Inflammatory macrophage (primary cell): ENCODE data around the gene KIAA2012.
"Not testable (repeated sequence)": the region's sequence is repeated elsewhere in the genome, so short reads cannot be mapped to it uniquely, and the experiment has no call there.

ENCODE experiments used
- DNase-seq, 2 donors: peaks; one replicate each; pipeline ENCODE4 v3.0.0-alpha.2; 2020 to 2022

The KIAA2012 gene

DNA sequence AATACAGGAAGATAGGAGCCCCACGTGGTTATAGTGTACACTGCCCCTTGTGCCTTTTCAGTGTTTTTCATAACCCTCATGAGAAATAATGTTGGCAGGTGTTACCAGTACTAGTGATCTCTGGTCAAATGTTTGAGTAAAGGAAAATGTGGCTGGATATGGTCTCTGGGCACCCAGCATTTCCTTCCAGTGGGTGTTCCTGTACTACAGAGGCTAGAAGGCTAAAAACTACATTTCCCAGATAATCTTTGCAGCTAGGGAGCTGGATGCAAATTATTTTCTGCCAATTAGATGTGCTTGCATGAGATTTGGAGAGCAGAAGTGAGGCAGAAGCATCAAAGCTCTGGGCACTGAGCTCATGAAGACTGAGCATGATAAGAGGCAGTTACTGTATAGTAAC is 45.1 kb downstream of the KIAA2012 start:
- no peak for DNase-seq

DNA sequence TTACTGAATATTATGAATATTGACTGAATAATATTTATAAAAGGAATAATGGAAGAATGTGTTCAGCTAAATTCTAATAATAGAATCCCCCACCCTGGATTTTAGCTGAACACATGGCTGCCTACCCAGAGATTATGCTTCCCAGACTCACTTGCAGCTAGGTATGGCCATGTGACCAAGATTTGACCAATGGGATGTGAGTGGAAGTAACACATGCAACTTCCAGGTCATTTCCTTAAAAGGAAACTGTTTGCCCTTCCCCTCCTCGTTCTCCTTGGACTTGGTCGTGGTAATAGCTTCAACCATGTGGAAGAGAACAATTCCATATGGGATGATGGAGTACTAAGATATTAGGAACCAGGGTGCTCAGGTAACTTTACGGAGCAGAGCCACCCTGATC is 47.8 kb downstream of the KIAA2012 start:
- no peak for DNase-seq

DNA sequence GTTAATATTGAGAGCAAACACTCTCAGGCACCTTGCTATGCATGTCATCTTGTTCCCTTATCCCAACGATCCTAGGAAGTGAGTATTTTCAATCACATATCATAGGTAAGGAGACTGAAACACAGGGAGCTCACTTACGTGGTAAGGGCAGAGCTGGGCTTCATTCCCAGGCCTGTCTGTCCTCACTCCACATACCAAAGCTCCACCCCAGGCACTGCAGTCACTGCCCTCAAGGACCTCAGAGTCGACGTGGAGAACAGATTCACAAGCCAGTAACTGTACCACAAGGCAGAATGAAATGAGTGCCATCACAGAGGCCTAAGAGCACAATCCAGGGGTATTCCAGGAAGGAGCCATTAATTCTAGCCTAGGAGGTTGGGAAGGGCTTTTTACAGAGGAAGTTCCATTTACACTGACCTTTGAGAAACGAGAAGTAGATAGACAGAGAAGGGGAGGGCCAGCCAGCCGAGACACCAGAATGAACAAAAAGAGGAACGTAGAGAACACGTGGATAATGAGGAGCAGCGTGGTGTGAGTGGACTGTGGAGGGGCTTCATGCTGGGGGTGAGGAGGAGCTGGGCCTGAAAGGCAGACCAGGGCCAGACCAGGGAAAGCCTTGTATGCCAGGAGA is 48.6 kb downstream of the KIAA2012 start:
- peak; percentile 86 to 89 for DNase-seq

DNA sequence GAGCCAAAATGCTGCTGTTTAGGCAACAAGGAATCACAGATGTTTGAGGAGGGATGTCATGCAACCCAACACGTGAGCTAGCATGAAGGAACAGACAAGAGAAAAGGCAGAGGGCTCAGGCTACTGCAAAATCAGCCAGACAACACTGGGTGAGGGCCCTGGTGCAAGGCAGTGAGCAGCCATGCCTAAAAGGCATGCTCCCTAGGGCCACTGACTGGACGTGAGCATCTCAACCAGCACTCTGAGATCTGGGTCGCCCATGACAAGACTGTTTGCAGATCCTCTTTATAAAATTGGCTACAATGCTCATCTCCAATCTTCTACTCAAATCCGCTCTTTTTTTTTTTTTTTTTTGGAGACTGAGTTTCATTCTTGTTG is 49.1 kb downstream of the KIAA2012 start:
- peak in 1 of 2 donors; percentile 14 for DNase-seq

DNA sequence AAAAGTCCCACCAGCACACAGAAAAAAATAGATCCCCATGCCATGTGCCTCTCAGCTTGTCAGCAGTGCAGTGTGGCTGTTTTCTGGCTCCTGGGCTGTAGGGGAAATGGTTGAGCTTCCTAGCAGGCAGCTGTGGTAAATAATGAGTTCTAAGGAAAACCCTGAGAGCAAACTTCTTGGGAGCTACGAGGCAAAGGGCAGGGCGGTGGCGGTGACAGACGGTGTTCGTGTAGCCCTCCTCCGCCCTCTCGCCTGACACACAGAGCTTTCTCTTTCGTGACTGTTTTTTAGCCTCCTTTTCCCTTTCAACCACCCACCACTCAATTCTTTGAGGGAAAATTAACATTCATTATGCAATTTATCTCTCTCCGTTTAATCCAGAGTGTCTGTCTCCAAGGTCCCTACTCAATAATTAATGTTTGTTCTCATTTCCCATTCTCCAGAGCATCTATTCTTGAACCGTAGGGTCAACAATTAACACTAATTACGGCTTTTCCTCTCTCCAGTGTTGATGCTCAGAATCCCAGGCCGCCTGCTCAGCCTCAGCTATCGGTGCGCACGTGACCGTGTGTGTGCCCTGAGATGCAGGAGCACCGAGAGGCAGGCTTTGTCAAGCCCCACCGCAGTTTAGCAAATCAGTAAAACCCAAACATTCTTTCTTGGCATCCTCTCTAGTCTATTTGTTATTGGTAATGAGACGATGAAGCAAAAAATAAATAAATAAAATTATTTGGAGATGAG is 50.1 kb downstream of the KIAA2012 start:
- no peak for DNase-seq

DNA sequence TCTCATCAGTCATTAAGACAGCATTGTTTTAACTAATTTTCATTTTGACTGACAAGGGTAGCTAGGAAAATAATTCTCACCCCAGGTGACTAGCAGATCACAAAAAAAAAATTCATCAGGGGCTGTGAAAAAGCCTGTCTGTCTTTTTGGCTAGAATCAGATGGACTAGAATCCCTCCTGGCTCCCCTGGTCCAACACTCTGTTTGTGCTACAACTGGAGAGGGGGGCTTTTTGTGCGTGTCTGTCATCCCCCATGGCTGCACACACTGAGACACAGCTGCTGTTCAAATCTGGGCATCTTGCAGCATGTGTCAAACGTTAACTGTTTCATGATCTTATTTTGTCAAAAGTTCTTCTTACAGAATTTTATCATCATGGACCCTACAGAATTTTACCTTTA is 51.2 kb downstream of the KIAA2012 start:
- no peak for DNase-seq

DNA sequence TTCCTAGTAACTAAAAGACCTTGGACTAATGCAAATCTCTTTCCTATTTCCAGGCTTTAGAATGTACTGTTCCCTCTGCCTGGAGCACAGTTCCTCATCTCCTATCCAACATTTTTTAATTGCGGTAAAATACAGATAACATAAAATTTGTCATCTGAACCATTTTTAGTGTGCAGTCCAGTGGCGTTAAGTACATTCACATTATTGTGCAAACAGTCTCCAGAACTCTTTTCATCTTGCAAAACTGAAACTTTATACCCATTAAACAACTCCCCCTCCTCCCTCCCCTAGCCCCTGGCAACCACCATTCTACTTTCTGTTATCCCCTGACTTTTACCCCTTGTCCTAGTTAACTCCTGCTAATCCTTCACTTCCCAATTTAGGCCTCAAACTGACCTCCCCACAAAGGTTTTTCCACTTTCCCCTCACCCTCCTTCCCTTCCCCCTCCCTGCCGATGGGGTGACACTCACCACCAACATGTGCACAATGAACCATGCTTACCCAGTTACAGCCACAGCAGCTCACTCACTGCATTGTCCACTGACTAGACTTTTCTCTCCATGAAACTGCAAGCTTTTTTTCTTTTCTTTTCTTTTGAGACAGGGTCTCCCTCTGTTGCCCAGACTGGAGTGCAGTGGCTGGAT is 54.8 kb downstream of the KIAA2012 start:
- no peak for DNase-seq

DNA sequence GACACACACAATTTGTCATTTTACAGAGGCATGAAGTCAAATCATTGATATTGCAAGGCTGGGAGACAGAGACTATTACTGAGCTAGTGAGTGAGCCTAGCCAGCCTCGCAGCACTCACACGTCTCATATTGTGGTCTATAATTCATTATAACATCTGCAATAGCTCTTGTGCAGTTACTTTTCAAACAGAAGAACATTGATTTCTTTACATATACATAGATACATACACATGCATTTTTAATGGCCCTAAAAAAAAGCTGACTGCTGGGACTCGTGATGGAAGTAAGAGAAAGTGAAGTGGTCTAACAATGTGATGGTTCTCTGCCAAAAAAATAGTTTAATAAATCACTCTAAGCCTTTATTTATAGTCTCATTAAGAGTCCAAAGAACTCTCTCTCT is 56.8 kb downstream of the KIAA2012 start:
- DNase-seq, result no peak

DNA sequence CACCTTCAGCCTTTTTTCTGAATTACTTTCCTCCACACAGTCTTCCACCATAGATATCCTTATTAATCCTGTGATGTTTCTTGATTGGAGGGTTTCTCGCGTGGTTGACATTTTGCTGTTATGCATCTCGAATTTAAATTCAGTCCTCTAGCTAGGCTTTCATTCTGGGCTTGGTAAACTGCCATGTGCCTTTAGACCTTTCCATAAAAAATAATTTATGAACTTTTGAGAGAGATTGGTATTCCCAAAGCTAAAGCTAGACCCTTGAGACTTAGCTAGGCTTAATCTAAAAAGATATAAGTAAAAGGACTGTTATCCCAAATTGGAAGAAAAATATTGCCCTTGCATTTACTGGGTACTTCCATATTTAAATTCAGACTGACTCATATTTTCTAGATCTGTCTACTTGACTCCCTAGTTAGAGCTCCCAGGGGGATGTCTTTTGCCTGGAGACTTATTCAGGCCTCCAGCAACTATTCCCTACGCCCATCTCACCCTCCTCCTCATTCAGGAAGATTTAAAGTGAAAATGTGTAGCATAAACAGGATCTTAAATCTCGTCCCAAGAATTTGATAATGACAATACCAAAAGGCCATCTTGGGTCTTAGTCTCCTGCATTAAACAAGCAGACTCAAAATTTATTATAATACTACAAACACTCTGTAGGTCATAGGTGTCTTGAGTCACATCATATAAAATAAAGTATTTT is 60.3 kb downstream of the KIAA2012 start:
- DNase-seq, result no peak

DNA sequence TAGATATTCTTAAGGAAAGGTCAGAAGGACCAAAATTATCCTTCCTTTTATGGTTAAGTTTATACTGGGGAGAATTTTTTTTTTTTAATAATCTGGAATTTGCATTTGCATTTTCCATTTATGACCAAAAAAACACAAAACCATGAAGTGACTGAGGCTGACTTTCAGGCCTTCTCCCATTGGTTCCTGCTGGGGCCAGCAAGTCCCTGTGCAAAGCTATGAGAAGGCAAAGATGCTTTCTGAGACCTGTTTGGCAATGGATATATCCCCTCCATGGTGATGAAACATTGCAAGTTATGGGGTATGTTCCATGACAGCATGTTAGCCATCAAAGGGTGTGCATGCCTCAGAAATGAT is 60.8 kb downstream of the KIAA2012 start:
- DNase-seq, result no peak

DNA sequence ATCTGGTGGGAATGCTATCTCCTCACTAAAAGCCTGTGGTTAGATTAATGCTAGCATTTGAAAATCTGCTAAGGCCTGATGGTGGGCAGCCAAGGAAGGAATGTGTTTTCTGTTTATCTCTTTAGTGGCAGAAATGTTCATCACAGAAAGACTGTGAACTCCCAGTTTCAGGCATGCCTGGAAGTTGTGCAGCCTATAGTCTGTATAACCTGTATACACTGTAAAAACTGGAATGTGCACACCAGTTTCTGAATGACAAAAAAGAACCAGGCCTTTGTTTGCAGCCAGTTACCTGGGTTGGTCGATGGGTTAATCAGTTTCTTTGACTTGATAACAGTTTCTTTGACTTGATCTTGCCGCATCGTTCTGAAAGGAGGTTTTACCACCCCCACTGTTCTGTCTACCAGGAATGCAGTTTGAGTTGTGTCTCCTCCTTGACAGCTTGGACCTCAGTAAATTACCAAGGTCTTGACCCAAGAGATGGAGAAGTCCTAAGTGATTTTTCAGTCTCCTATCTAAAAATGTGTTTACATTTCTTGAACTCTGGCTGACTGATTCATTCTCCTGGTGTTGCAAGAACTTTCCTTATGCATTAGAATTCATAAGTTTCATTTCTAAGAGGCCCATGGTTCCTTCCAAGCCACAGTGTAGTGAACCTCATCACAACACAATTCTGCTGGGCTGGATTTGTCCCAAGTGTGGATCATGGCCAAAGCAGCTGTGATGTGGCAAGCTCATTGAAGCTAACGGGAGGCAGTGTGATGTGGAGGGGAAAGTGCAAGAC is 62.2 kb downstream of the KIAA2012 start:
- no peak for DNase-seq

DNA sequence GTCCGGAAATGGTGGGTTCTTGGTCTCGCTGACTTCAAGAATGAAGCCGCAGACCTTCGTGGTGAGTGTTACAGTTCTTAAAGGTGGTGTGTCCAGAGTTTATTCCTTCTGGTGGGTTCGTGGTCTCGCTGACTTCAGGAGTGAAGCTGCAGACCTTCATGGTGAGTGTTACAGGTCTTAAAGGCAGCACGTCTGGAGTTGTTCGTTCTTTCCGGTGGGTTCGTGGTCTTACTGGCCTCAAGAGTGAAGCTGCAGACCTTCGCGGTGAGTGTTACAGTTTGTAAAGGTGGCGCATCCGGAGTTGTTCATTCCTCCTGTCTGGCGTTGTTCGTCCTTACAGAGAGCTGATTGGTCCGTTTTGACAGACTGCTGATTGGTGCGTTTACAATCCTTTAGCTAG is 63.0 kb downstream of the KIAA2012 start:
- not testable (repeated sequence) for DNase-seq

DNA sequence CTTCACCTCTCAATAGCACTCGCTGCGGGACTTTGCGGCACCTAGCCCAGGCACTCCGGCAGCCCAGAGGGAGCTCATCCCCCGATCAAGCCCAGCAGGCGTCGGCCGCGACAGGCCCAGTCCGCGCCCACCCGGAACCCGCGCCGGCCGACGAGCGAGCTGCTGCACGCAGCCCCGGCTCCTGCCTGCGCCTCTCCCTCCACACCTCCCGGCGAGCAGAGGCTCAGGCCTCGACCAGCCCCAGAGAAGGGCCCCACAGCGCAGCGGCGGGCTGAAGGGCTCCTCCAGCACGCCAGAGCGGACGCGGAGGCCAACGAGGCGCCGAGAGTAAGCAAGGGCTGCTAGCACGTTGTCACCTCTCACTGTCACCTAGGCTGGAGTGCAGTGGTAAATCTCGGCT is 63.5 kb downstream of the KIAA2012 start:
- no peak for DNase-seq

DNA sequence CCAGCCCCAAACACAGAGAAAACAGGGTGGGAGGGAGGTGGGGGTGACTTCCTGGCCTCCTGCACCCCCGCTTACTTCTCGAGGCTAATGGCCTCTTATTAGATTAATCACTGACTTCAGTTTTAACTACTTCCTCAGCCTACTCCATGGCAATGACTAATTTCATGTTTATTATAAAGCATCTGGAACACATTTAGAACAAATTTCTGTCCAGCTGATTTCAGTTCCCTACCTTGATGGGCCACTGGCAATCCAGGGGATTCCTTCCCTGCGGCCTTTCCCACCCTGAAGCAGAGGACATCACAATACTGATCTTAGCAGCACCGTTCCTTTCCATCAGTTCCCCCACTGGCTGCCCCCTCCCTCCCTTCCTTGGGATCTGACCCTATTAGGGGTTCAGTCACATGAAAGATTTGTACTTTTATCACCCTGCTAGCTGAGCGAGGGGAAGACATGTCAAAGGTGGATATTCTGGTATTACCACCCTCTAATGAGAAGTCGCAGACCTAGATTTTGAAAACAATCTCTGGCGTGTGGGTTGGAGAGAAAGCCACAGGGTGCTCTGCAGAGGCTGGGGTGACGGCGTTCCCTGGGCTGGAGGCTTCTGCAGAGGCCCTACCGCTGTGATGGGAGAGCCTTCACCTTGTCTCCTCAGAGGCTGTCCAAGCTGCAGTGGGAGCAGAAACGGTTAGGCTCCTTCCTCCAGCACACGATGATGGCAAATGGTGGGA is 67.6 kb downstream of the KIAA2012 start:
- DNase-seq, result no peak

DNA sequence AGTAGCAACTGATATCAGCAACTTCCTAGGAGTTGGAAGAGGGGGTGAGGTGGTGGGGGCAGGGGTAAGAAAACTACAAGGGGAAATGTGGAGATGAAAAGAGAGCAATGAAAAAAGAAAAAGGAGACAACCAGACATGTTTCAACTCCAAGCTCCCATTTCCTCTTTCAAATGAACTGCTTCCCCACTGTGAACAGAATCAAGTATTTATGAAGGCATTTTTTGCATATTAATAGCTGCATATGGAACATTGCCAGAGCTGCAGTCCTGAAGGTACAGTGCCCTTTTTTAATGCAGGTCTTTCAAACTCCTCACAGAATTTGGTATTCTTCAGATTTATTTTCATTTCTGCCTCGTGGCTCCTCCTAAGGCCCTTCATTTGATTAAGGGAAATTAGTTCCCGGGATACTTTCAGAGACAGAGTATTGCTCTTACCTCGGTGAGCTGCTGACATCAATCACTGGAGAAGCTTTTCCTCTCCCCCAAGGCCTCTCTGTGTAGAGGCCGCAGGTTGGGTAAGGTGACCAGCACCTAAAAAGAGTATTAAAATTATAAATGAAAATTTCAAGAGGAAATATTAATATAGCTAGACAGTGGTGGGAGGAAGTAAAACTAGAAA is 68.4 kb downstream of the KIAA2012 start:
- DNase-seq, result no peak

DNA sequence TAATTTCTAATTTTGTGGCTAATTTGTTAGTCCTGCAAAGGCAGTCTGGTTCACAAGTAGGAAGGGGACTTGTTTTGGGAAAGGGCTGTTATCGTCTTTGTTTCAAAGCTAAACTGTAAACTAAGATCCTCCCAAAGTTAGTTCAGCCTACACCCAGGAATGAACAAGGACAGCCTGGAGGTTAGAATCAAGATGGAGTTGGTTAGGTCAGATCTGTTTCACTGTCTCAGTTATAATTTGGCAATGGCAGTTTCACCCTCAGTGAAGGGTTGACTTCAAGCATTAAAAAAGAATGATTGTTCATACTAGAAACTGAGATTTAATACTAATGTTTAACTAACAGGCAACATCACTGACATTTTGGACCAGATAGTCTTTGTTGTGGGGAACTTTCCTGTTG is 69.5 kb downstream of the KIAA2012 start:
- DNase-seq, result no peak

DNA sequence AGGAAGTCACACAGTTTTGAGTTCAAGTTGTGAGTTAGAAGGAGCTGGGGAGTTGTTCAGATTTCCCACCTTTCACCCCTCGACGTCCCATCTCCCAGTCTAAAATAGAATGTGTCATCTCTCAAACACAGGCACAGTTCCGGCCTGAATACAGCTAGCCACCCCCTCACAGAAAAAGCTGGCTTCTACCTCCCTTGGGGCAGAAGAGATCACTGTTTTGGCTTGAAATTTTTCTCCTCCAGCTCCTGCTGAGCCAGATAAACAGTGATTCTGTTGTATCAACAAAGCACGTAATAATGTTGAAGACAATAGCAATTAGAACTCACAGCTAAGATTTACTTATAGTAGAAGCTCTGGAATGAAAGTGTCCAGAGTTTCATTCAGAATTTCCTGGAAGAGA is 74.7 kb downstream of the KIAA2012 start:
- DNase-seq, result no peak

DNA sequence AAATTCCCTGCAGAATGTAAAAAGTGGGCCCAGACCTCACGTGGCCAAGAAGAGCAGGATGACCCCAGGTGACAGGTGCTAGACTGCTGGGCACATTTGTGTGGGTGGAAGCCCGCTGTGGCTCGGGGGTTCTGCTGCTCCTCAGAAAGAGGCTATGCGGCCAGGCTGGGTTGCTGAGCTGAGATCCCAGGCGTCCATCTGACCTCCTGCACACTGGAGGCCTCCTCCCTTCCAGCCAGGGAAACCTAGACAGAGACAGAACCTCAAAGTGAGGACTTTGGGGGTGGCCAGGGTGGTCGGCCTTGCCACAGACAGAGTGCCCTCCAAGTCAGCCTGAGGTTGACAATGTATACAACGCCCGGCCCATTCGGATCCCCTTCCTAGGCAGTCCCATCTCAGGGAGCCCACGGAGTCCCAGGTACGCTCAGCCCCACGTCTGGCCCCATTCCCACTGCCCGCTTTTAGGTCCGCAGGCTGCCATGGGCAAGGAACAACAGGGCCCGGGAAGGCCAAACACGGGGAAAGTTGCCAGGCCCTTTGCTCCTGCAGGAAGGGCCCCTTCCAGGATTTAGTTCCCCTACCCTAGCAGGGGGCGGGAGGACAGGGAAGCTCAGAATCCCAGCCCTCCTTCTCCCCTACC is 75.6 kb downstream of the KIAA2012 start:
- DNase-seq, result no peak

DNA sequence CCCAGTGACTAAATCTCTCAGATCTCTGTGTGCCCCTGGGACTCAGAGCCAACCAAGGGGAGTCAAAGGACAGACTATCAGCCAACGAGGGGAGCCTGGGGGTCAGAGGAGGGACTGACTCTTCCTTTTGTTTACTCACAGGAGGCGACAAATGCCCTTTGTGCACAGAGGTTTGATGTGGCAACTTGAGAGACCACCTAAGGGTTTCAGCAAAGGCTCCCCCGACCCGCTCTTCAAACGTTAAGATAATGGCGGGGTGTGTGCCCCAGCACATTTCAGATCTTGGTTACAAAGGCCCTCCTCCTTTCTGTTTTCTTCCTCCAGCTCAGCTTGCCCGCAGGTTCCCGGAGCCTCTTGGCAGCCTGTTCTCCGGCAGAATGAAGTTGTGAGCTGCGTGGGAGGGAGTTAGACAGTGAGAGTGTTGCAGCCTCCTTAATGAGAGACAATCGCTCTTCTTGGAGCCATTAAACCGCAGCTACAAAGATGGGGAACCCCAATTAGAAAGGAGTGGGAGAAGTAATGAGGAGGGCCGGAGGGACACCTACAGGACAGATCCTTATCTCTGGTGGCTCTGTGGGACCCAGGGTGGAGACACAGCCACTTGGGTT is 76.2 kb downstream of the KIAA2012 start:
- no peak for DNase-seq

DNA sequence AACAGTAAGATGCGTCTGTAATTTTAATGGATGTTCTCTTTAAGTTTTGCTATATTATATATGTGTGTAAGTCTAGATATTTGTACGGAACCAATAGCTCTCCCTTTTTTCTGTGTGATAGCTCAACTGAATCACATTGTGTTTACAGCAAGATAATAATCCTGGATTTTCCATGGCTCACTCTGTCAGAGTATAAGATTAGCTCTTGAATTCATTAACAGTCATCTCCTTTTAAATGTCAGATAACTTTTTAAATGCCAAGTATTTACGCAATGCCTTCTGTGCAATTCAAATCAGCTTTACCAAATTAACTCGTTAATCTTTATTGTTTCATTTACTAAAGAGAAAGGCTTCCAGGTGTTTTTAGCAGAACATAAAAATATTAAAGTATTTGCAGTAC is 76.9 kb downstream of the KIAA2012 start:
- no peak for DNase-seq
